Activated CD4-positive, CD25-positive, alpha-beta regulatory T cell (primary cell): ENCODE results near the gene HS6ST3.

Source experiments
- DNase-seq, 4 experiments: peaks; one replicate each; lab custom pipeline; 2025; lab: John Stamatoyannopoulos, UW

Gene HS6ST3

DNA sequence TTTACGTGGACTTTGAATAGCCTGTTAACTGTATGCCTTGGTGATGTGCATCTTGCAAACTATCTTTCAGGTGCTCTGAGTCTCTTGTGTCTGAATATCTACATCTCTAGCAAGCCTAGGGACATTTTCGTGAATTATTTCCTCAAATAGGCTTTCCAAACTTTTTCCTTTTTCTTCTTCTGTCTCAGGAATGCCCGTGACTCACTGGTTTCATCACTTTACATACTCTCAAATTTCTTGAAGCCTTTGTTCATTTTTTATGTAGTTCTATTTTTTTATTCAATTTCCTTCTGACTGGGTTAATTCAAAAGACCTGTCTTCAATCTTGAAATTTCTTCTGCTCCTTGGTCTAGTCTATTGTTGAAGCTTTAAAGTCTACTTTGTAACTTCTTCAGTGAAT lies 572.1 kb downstream of the HS6ST3 start:
- DNase-seq = no peak

DNA sequence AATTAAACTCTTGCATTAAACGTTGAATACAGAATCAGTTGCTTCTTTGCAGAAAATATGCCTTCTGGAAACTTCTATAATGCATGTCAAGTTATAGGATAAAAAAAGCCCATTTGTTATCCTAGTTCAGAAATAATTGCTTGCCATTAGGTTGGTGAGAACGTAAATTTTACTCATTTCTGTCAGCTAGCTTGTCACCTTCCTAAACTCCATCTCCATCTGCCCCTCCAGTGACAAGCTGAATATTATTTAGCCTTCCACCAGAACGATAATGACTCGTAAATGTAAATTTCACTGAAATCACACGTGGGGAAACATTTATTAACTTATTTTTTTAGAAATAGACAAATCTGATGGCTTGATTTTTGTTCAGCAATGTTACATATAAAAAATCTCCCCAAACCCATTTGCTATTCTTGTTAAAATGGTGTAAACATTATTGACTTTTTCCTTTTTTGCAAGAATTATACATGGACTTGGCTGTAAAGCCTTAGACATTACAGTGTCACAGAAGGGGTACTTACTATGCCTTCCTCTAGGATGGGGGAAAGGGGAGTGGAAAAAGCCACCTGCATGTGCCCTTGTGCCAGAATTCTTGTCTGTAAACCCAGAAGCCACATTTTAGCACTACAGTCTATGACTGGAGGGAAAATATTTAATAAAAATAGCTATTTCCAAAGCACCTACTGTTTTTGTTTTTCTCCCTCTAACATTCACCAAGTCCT lies 577.5 kb downstream of the HS6ST3 start:
- DNase-seq = no peak

- no peak for DNase-seq
These were observed 581.2 kb downstream of the HS6ST3 start for GRCh38 chr13:96671073-96671472.

GRCh38 chr13:96672016-96672415 lies 582.1 kb downstream of the HS6ST3 start:
- no peak for DNase-seq

DNA sequence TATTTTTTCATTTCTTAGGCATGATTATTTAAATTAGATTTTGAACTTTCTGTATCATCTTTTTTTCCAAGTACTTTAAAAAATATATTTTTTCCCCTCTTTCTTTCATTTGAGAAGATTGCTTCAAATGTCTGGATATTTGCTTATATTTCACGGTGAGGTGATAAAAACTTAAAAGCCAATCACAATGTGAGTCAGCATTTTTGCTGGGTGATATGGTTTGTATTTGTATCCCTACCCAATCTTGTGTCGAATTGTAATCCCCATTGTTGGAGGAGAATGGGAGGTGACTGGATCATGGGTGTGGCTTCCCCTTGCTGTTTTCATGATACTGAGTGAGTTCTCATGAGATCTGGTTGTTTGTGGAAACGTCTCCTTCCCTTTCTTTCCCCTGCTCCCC lies 583.9 kb downstream of the HS6ST3 start:
- DNase-seq = no peak

GRCh38 chr13:96677029-96677428 lies 587.1 kb downstream of the HS6ST3 start:
- DNase-seq = no peak

DNA sequence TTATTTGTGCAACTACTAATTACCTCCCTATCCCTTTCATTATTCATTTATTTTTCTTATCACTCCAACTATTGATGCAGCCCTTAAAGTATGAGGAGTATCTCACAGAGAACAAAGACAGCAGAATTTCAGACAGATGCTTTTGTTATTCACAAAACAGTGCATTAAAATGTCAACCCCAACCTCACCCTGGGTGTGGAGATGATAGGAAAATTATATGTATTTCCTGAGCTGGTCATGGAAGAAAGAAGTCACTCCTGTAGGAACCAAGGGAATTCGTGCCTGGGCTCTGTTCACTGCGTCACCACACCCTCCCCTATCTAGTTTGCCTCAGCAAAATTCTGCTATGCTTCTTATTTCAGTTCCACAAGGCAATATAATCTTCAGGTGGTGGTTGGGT lies 588.9 kb downstream of the HS6ST3 start:
- DNase-seq = no peak

- DNase-seq = no peak
These were observed 591.0 kb downstream of the HS6ST3 start for GRCh38 chr13:96680898-96681297.

DNA sequence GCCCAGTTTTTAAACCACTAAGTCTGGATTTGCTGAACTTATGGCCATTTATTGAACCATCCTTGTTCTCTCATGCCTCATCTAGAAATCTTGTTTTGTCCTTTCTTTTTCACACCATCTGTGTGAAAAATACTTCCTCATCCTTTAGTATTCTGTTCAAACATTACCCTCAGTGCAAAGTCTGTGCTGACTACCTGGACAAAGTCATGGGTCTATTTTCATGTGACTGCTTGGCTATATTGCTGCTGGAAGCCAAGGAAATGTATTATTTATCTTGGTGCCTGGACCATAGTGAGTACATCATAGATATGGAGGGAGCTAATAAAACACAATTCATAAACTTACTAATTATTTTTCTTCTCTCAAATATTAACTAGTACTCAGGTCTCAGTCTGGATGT lies 591.9 kb downstream of the HS6ST3 start:
- DNase-seq = no peak

DNA sequence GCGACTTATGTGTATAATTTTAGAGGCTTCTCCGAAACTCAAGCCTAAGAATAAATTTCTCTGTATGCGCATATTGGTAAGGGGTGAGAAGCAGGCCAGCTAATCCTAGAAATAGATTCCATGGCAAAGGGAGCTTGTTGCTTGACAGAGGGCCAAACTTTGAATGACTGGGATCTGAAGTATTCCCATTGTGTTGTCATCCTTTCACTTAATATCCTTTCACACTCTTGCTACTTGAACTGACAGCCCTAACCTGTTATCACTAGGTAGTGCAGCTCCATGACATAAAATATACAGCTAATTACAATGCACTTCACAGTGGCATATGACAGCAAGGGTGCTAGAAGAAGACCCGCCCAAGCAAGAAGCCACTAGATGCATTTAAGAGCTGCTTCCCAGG lies 594.6 kb downstream of the HS6ST3 start:
- no peak for DNase-seq

DNA sequence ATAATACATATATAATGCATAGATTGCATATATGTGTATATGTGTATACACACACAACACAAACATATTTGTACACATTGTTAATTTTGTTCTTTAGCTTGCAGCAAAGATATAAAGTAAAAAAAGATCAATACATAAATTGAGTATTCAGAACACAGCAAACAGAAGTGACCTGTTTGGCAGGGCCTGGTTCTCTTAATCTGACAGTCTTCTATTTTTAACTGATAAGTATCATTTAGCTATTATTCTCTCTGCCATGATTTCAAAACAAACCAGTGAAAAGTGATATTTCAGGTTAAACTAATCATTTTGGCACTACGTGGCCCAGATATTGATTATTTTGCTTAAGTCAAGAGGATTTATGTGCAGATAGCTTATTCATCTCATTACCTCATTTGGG lies 595.0 kb downstream of the HS6ST3 start:
- no peak for DNase-seq

- no peak for DNase-seq
These were observed 596.4 kb downstream of the HS6ST3 start for GRCh38 chr13:96686286-96686685.

DNA sequence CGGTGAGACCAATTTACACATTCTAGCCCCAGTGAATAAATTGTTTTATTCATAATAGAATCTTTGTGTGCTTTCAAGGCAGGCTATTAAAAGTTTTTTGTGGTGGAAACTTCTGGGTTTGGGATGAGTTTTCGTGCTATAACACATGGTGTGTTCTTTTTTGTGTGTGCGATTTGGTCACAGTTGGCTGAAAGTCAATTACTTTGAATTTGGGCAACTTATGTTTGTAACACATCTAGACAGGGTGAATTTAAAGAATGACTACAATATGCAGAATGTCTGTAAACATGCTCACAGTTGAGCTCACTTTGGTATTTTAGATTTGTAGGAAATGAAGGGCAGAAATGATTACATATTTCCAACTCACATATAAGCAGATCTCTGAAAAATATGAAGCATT lies 597.3 kb downstream of the HS6ST3 start:
- no peak for DNase-seq

DNA sequence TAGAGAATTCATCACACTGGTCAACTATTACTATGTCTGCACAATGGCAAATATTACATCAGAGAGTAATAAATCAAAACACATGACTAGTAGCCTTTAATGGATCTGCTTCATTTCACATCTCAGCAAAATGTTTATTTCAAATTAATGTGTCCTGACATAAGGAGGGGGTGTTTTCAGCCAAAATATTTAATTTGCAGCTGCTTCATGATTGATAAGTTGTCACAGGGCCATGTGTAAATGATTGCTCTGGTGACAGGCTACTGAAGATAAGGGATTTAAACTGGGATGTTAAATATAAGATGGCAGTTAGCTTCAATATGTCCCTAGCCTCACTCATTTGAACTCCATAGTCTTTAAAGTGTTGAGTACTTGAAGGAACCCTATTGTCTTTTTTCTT lies 601.1 kb downstream of the HS6ST3 start:
- no peak for DNase-seq

- DNase-seq = no peak
These were observed 606.5 kb downstream of the HS6ST3 start for GRCh38 chr13:96696389-96696900.

DNA sequence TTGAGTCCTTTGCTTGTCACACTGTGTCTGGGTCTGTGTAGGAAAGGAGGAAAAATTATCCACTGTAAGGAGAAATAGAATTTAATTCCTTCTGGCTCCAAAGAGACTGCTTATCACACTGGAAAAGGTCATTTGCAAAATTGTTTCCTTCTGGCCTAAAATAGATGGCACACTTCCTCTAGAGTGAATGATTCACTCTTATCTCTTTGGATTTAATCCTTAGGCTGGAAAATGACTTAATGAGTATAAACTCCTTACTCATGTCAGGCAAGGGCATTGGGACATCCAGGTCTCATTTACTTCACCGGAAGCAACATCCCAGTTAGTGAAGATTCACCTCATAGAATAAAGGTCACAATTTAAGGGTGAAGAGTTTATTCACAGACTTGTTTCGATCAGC lies 610.8 kb downstream of the HS6ST3 start:
- DNase-seq = no peak

GRCh38 chr13:96707146-96707545 lies 617.2 kb downstream of the HS6ST3 start:
- no peak for DNase-seq

GRCh38 chr13:96710166-96710862 lies 620.4 kb downstream of the HS6ST3 start:
- DNase-seq = no peak

- no peak for DNase-seq
These were observed 630.5 kb downstream of the HS6ST3 start for GRCh38 chr13:96720446-96720845.

DNA sequence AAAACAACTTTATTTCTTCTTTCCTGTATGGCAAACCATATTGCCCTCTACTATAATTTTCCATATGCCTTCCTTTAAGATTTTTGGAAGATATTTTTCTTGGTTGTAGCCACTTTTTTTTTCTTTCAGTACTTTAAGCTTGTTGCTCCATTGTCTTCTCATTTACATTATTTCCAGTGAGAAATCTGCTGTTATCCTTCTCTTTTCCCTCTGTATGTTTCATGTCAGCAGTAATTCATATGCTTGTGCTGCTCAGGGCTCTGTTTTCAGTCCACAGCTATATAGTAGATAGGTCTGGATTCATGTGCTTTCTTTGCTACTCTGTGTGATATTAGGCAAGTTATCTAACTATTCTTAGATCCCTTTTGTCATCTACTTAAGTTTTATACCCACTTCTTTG lies 636.7 kb downstream of the HS6ST3 start:
- DNase-seq = no peak

- DNase-seq = no peak
These were observed 638.6 kb downstream of the HS6ST3 start for GRCh38 chr13:96728463-96728862.

DNA sequence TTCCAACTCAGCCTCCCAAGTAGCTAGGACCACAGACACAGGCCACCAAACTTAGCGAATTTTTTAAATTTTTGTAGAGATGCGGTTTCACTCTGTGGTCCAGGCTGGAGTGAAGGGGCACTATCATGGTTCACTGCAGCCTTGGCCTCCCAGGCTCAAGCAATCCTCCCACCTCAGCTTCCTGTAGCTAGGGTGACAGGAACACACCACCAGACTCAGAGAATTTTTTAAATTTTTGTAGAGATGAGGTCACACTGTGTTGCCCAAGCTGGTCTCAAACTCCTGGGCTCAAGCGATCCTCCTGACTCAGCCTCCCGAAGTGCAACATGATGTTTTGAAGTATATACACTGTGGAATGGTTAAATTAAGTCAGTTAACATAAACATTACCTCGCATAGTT lies 640.8 kb downstream of the HS6ST3 start:
- DNase-seq = no peak

DNA sequence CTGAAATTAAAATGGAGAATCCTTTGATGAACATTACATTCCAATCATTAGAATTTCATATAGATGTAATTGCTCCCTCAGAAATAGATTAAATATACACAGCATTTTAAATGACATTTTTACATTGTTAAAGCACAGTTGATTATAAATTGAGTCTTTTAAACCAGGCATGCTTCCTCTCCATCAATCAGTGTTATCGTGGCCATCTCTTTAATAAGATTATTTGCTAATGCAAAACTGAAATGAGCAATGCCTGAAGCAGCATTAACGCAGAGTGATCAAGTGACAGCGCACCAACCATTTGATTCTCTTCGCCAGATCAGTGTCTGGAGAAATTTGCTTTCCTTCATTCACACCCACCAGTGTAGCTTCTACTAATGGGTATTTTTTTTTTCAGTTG lies 644.6 kb downstream of the HS6ST3 start:
- no peak for DNase-seq

DNA sequence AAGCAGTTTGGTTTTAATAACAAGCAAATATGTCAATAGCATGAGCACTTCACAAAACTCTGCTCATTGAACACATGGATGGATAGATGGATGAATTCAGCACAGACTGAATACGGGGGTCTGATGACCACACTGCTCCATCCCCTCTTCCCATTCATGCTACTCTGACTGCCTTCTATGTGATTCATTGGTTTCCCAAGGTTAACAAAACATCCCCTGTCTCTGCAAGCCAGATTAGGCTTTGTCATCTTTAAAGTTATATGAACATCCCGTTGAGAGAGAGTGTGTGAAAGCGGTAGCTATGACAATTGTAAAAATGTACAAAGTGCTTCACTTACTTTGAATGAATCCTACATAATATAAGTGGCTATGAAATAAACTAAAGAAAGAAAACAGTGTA lies 651.9 kb downstream of the HS6ST3 start:
- no peak for DNase-seq
